Measurements from ENCODE around the gene HBEGF.

HBEGF gene

GRCh38 chr5:140337880-140338279 lies 8.5 kb downstream of the HBEGF start:
- FAIRE-seq (no peak), DNase-seq (ENCODE audit: insufficient read length, low spot score) (no peak)
- TF ChIP-seq, protein P1, sequence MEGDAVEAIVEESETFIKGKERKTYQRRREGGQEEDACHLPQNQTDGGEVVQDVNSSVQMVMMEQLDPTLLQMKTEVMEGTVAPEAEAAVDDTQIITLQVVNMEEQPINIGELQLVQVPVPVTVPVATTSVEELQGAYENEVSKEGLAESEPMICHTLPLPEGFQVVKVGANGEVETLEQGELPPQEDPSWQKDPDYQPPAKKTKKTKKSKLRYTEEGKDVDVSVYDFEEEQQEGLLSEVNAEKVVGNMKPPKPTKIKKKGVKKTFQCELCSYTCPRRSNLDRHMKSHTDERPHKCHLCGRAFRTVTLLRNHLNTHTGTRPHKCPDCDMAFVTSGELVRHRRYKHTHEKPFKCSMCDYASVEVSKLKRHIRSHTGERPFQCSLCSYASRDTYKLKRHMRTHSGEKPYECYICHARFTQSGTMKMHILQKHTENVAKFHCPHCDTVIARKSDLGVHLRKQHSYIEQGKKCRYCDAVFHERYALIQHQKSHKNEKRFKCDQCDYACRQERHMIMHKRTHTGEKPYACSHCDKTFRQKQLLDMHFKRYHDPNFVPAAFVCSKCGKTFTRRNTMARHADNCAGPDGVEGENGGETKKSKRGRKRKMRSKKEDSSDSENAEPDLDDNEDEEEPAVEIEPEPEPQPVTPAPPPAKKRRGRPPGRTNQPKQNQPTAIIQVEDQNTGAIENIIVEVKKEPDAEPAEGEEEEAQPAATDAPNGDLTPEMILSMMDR (IDR thresholded peaks at IDR 0.05; ENCODE audit: insufficient read depth, missing control alignments) = no peak

GRCh38 chr5:140336388-140336787 lies 10.0 kb downstream of the HBEGF start:
- FAIRE-seq (no peak), DNase-seq (ENCODE audit: insufficient read length, low spot score) (no peak)
- TF ChIP-seq, protein P1 (IDR thresholded peaks at IDR 0.05; ENCODE audit: insufficient read depth, missing control alignments) = no peak

GRCh38 chr5:140331638-140332037 lies 14.8 kb downstream of the HBEGF start:
- TF ChIP-seq, protein P1 (IDR thresholded peaks at IDR 0.05; ENCODE audit: insufficient read depth, missing control alignments) = no peak
- FAIRE-seq = no peak
- DNase-seq (ENCODE audit: insufficient read length, low spot score) = no peak

DNA sequence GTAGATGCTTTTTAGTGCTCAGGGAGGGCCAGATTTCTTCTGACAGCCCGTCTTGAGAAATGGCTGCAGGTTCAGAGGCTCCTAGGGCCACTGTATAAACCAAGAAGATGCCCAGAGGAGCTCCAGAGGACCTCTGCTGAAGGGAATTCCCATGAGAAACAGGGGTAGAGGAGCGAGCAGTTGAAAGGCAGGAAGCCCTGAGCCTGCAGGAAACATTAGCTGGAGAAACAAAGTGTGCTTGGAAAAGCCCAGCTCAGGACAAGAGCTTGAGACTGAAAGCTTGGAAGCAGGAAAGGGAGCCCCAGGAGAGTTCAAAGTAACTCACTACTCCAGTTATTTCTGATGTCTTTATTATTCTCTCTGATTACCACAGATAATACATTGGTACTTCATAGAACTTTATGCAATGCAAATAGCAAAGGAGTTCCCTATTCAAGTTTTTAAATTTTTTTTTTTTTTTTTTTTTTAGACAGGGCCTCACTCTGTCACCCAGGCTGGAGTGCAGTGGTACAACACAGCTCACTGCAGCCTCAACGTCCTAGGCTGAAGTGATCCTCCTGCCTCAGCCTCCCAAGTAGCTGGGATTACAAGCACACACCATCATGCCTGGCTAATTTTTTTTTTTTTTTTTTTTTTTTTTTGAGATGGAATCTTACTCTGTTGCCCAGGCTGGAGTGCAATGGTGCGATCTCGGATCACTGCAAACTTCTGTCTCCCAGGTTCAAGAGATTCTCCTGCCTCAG lies 16.5 kb downstream of the HBEGF start:
- TF ChIP-seq, protein P1 (IDR thresholded peaks at IDR 0.05; ENCODE audit: insufficient read depth, missing control alignments) = no peak
- DNase-seq (ENCODE audit: insufficient read length, low spot score) (no peak), FAIRE-seq (no peak)

- DNase-seq (ENCODE audit: insufficient read length, low spot score) (no peak), FAIRE-seq (no peak)
- TF ChIP-seq, protein P1 (IDR thresholded peaks at IDR 0.05; ENCODE audit: insufficient read depth, missing control alignments) = no peak
Observed at GRCh38 chr5:140328036-140328764, 18.2 kb downstream of the HBEGF start.

DNA sequence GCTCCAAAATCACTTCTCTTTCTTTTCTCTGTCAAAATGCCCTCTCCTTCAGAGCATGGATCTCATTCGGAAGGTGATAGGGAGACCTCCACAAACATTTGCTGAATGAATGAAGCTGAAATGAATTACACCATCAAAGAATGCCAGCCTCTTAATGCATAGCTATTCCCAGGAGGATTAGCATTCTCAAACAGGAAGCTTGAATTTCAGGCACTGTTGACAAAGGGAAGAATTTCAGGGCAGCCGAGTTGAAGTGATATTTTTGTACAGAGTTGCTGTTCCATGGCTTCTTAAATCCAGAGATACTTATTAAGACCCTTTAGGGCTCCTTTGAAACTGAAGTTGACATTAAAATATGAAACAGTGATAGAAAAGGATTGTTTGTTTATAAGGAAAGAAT lies 18.8 kb downstream of the HBEGF start:
- DNase-seq (ENCODE audit: insufficient read length, low spot score) (no peak), FAIRE-seq (no peak)
- TF ChIP-seq, protein P1 (IDR thresholded peaks at IDR 0.05; ENCODE audit: insufficient read depth, missing control alignments) = no peak

DNA sequence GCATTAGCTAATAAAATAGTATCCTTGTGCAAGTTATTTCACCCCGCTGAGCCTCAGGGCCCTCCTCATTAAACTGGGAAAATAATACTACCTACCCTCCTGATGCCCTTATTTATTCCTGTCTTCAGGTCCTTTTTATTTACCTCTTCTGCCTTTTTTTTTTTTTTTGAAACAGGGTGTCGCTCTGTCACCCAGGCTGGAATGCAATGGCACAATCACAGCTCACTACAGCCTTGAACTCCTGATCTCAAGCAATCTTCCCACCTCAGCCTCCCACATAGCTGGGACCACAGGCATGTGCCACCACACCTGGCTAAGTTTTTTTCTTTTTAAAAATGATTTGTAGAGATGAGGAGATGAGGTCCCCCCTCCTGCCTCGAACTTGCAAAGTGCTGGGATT lies 20.9 kb downstream of the HBEGF start:
- DNase-seq (ENCODE audit: insufficient read length, low spot score) (no peak), FAIRE-seq (no peak)

More for the DNA sequence above, 20.9 kb downstream of the HBEGF start:
- TF ChIP-seq, protein P1 (IDR thresholded peaks at IDR 0.05; ENCODE audit: insufficient read depth, missing control alignments) = no peak

Data from D721Med (cell line).